Head of caudate nucleus (tissue), 42 donors: Measurements from ENCODE around the gene CXCL10.

ENCODE experiments used
- DNase-seq, 42 donors: peaks; one replicate each; pipeline versions ENCODE4 v3.0.0 to v3.0.0-alpha.2; 2020 to 2021; ENCODE audit warnings: mixed read lengths in 7 of 42
- intact Hi-C: fragments of 100-400 bp; cut with DNase I; formaldehyde crosslinking; loops from one replicate; pipeline ENCODE4 v1.15.0; 2022

The CXCL10 gene

GRCh38 chr4:76035141-76035540 is 11.8 kb upstream of the CXCL10 start:
- DNase-seq = no peak
- intact Hi-C loops = no loop called here

GRCh38 chr4:76029300-76029699 is 6.0 kb upstream of the CXCL10 start:
- DNase-seq = no peak
- intact Hi-C loops = no loop called here

- intact Hi-C loops = no loop called here
- DNase-seq = no peak
These were observed 5.1 kb upstream of the CXCL10 start for GRCh38 chr4:76028350-76028765.

- DNase-seq = no peak
- intact Hi-C loops = no loop called here
These were observed 768 bp upstream of the CXCL10 start for GRCh38 chr4:76024065-76024464.

- DNase-seq = no peak
- intact Hi-C loops = no loop called here
These were observed 620 bp downstream of the CXCL10 start for GRCh38 chr4:76022677-76023076.

GRCh38 chr4:76022031-76022430 is 1.3 kb downstream of the CXCL10 start:
- no peak for DNase-seq

GRCh38 chr4:76017056-76017686 is 6.1 kb downstream of the CXCL10 start:
- DNase-seq = no peak
- intact Hi-C loops = no loop called here

More at GRCh38 chr4:76022031-76022430, 1.3 kb downstream of the CXCL10 start:
- intact Hi-C loops = no loop called here

- DNase-seq = no peak
- intact Hi-C loops = no loop called here
These were observed 6.9 kb downstream of the CXCL10 start for GRCh38 chr4:76016393-76016792.

GRCh38 chr4:76013540-76013939 is 9.8 kb downstream of the CXCL10 start:
- no peak for DNase-seq
- intact Hi-C loops = no loop called here

GRCh38 chr4:76012388-76012801 is 10.9 kb downstream of the CXCL10 start:
- DNase-seq = no peak
- intact Hi-C loops = no loop called here

GRCh38 chr4:76011700-76012387 is 11.5 kb downstream of the CXCL10 start:
- no peak for DNase-seq
- intact Hi-C loops = no loop called here

GRCh38 chr4:76011018-76011670 is 12.2 kb downstream of the CXCL10 start:
- intact Hi-C loops = no loop called here
- DNase-seq = no peak

- no peak for DNase-seq
- intact Hi-C loops = no loop called here
These were observed 12.7 kb downstream of the CXCL10 start for GRCh38 chr4:76010576-76010975.

- intact Hi-C loops = no loop called here
- DNase-seq = no peak
These were observed 14.0 kb downstream of the CXCL10 start for GRCh38 chr4:76009311-76009710.

GRCh38 chr4:76007089-76007862 is 16.0 kb downstream of the CXCL10 start, which contains the start of gene CXCL9:
CXCL9 (minus strand) TSS chr4:76007509; CDS start chr4:76007449, 60 bp downstream.
- intact Hi-C loops = no loop called here
- no peak for DNase-seq

- DNase-seq = no peak
- intact Hi-C loops = no loop called here
These were observed 19.7 kb downstream of the CXCL10 start for GRCh38 chr4:76003620-76004019.

- intact Hi-C loops = no loop called here
- DNase-seq = no peak
These were observed 20.3 kb downstream of the CXCL10 start for GRCh38 chr4:76003035-76003434.

- no peak for DNase-seq
- intact Hi-C loops = no loop called here
These were observed 21.1 kb downstream of the CXCL10 start for GRCh38 chr4:76002176-76002575.

GRCh38 chr4:76001700-76002099 is 21.6 kb downstream of the CXCL10 start:
- no peak for DNase-seq
- intact Hi-C loops = no loop called here

- DNase-seq = no peak
- intact Hi-C loops = no loop called here
These were observed 23.0 kb downstream of the CXCL10 start for GRCh38 chr4:76000279-76000678.
